Measurements from ENCODE around the gene STX1B. TPM values are rescaled to one million over a fixed set of nuclear protein-coding genes. Genes with fewer than 3 reads are reported as not detected.

Gene STX1B
- total and polyA plus RNA-seq, 2 of the 8 experiments (the other 6 are each of a cell fraction or from before 2014, with no cell fraction given), result 8.9 to 20.2 TPM

GRCh38 chr16:30971298-30971697 is 39.1 kb downstream of the STX1B start:
- H3K4me3 ChIP-seq (ENCODE audit: extremely low read depth in 1 of 4, insufficient read depth in 2 of 4, low read depth in 3 of 4, low read length in 4 of 4), result no peak overlapping the region
- no peak overlapping the region for H2BK12ac ChIP-seq (ENCODE audit: low read depth, low read length)
- H2BK120ac ChIP-seq (replicated peaks; ENCODE audit: low read depth, low read length), result no peak overlapping the region
- no peak for DNase-seq (ENCODE audit: low read depth in 1 of 2, low spot score in 2 of 2)
- H3K79me2 ChIP-seq (ENCODE audit: control insufficient read depth in 1 of 2, insufficient read depth in 2 of 2, low read length in 2 of 2), result no peaks in the 10 kb centered on the region
- H3K14ac ChIP-seq (ENCODE audit: insufficient read length), result no peak overlapping the region
- H3K36me3 ChIP-seq (ENCODE audit: control insufficient read depth in 2 of 4, insufficient read depth in 4 of 4, low read length in 3 of 4), result peaks cover 35 to 70% (median 54%) of the 10 kb centered on the region in 4 experiments
- no peak overlapping the region for H2BK20ac ChIP-seq (ENCODE audit: low read length)
- ChIA-PET CTCF (ENCODE audit: partially characterized antibody) (interaction anchor here (1.0 kb wide), 1 partner anchor 13 kb away, joined by 3 read pairs; the partner anchor contains the start of gene HSD3B7), POLR2A (ENCODE audit: partially characterized antibody) (interaction anchor here (0.5 to 5.0 kb wide), 5 partner anchors 10 to 236 kb away, joined by 3 to 26 read pairs (median 9); partner anchors contain the start of genes HSD3B7 and SETD1A)
- H3K9me3 ChIP-seq (ENCODE audit: insufficient read depth in 2 of 2, low read depth in 1 of 2, low read length in 1 of 2), result no peaks in the 10 kb centered on the region
- H4K20me1 ChIP-seq (replicated peaks in 1 of 2; ENCODE audit: control insufficient read depth in 1 of 2, insufficient read depth in 2 of 2, low read length in 2 of 2), result peaks cover 0 to 6% of the 10 kb centered on the region in 2 experiments
- 95% methylated on average over 8 of the region's 14 CpGs; no CpG with 5 or more reads in 1 of the 2 experiments for whole genome bisulfite sequencing, 2 experiments (ENCODE audit: extremely low coverage in 1 of 2, insufficient coverage in 1 of 2, insufficient read length in 1 of 2, insufficient replicate concordance in 2 of 2, low coverage in 1 of 2, low lambda C conversion rate in 2 of 2, missing lambda C conversion rate in 1 of 2)
- H3K9ac ChIP-seq (replicated peaks in 1 of 4; ENCODE audit: extremely low read depth in 1 of 4, low read depth in 3 of 4, low read length in 3 of 4), result no peak overlapping the region
- H3K79me1 ChIP-seq (ENCODE audit: low read depth, low read length), result no peaks in the 10 kb centered on the region; the same call in 1 of the 2 replicates
- H3K23ac ChIP-seq (ENCODE audit: insufficient read length), result no peak overlapping the region
- no peak overlapping the region for H4K8ac ChIP-seq (ENCODE audit: extremely low read depth, insufficient read depth, low read length)
- FAIRE-seq, result no peak
- peaks cover 2% of the 10 kb centered on the region; the same call in 1 of the 2 replicates for H3K23me2 ChIP-seq (ENCODE audit: low read depth, low read length)
- no peak overlapping the region for H2BK15ac ChIP-seq (ENCODE audit: low read length)
- H3K4me2 ChIP-seq (ENCODE audit: insufficient read depth in 1 of 2, low read depth in 2 of 2, low read length in 2 of 2), result no peak overlapping the region
- H3K27ac ChIP-seq (ENCODE audit: low read depth, low read length), result no peak overlapping the region
- H2AK5ac ChIP-seq (ENCODE audit: low read depth, low read length), result no peak overlapping the region
- H4K91ac ChIP-seq (replicated peaks; ENCODE audit: insufficient read length, low read length), result no peak overlapping the region
- H4K5ac ChIP-seq (ENCODE audit: insufficient read length, low read depth, low read length), result no peak overlapping the region
- H3K18ac ChIP-seq (ENCODE audit: extremely low read depth, low read length), result no peak overlapping the region
- no peak overlapping the region for H3K4ac ChIP-seq (replicated peaks; ENCODE audit: insufficient read length, low read depth, low read length)
- no peak overlapping the region for H2BK5ac ChIP-seq (ENCODE audit: low read depth, low read length)
- no peak overlapping the region for H3K56ac ChIP-seq (replicated peaks; ENCODE audit: insufficient read length, low read depth, low read length)
- no peak overlapping the region for H2AFZ ChIP-seq (ENCODE audit: low read length)
- no peaks in the 10 kb centered on the region for H3K4me1 ChIP-seq (replicated peaks in 1 of 4; ENCODE audit: control insufficient read depth in 3 of 4, insufficient read depth in 4 of 4, low read length in 3 of 4)
- H3K27me3 ChIP-seq (replicated peaks in 1 of 4; ENCODE audit: control insufficient read depth in 3 of 4, extremely low read depth in 1 of 4, insufficient read depth in 3 of 4, low read length in 3 of 4), result no peaks in the 10 kb centered on the region
- no peak for TF ChIP-seq ATF3 (IDR thresholded peaks at IDR 0.05; ENCODE audit: insufficient read depth, low read depth, low read length)
- no peak for TF ChIP-seq GABPA (IDR thresholded peaks at IDR 0.05; ENCODE audit: borderline replicate concordance, insufficient read depth, low read length)
- TF ChIP-seq SP4 (IDR thresholded peaks at IDR 0.05; ENCODE audit: low read length), result no peak
- TF ChIP-seq POLR2A (IDR thresholded peaks at IDR 0.05; ENCODE audit: control extremely low read depth in 1 of 2, low read depth in 2 of 2, low read length in 2 of 2), result no peak
- no peak for TF ChIP-seq POLR2AphosphoS5 (IDR thresholded peaks at IDR 0.05; ENCODE audit: low read depth, low read length)
- no peak for TF ChIP-seq SIRT6 (IDR thresholded peaks at IDR 0.05; ENCODE audit: low read length)
- no peak for TF ChIP-seq PHF8 (conservative IDR thresholded peaks at IDR 0.05; ENCODE audit: low read depth, low read length)
- no peak for TF ChIP-seq RXRA (IDR thresholded peaks at IDR 0.05; ENCODE audit: insufficient read depth, low read depth, low read length)
- no peak for TF ChIP-seq JUN (IDR thresholded peaks at IDR 0.05; ENCODE audit: low read depth, low read length)
- TF ChIP-seq ATF2 (IDR thresholded peaks at IDR 0.05; ENCODE audit: low read length), result no peak
- TF ChIP-seq CBX8 (IDR thresholded peaks at IDR 0.05; ENCODE audit: borderline replicate concordance, low read depth, low read length), result no peak
- TF ChIP-seq CHD2 (IDR thresholded peaks at IDR 0.05; ENCODE audit: low read length), result no peak
- no peak for TF ChIP-seq HDAC6 (IDR thresholded peaks at IDR 0.05; ENCODE audit: low read depth, low read length)
